MG63 (cell line): ENCODE measurements around the gene ELL2. TPM values are rescaled to one million over a fixed set of nuclear protein-coding genes. Genes with fewer than 3 reads are reported as not detected.

Experiments used
- DNase-seq: peaks from one replicate; pipeline ENCODE4 v3.0.0-alpha.2; 2020
- H3K27me3 ChIP-seq: fragments of 250-450 bp; sonication (Bioruptor Pico); 2 replicates; pipeline ENCODE4 v1.5.1; 2020; ENCODE audit warnings: mild to moderate bottlenecking, moderate library complexity
- H3K36me3 ChIP-seq: fragments of 250-450 bp; sonication (Bioruptor Pico); 2 replicates; pipeline ENCODE4 v1.5.1; 2020; ENCODE audit warnings: mild to moderate bottlenecking, moderate library complexity
- H3K4me3 ChIP-seq: fragments of 250-450 bp; sonication (Bioruptor Pico); 2 replicates; pipeline ENCODE4 v1.5.1; 2020; ENCODE audit warnings: mild to moderate bottlenecking, moderate library complexity
- H3K9me3 ChIP-seq: fragments of 250-450 bp; sonication (Bioruptor Pico); 2 replicates; pipeline ENCODE4 v1.5.1; 2020; ENCODE audit warnings: mild to moderate bottlenecking, moderate library complexity
- total RNA-seq: library from RNA; depleted of rRNA; stranded (reverse); fragments of >200 nt; shearing (Covaris generic); gene quantifications from 2 replicates; pipeline ENCODE4 v1.2.3, GENCODE V29; 2014; ENCODE audit warnings: low replicate concordance

The ELL2 gene
- total RNA-seq, 1 experiment from 2014 or later, result 126 TPM

GRCh38 chr5:95986937-95987520 lies 25.4 kb upstream of the ELL2 start:
- Histone ChIP-seq H3K9me3 (no peaks in the 10 kb centered on the region), H3K27me3 (no peaks in the 10 kb centered on the region), H3K4me3 (no peak overlapping the region)

GRCh38 chr5:95986001-95986400 lies 24.4 kb upstream of the ELL2 start:
- H3K4me3 ChIP-seq, result no peak overlapping the region
- no peaks in the 10 kb centered on the region for H3K36me3 ChIP-seq
- H3K9me3 ChIP-seq, result no peaks in the 10 kb centered on the region
- no peaks in the 10 kb centered on the region for H3K27me3 ChIP-seq
- no peak for DNase-seq

More at GRCh38 chr5:95986937-95987520, 25.4 kb upstream of the ELL2 start:
- H3K36me3 ChIP-seq, result no peaks in the 10 kb centered on the region
- DNase-seq, result no peak

- no peaks in the 10 kb centered on the region for H3K27me3 ChIP-seq
- H3K9me3 ChIP-seq, result no peaks in the 10 kb centered on the region
- DNase-seq, result no peak
- H3K36me3 ChIP-seq, result no peaks in the 10 kb centered on the region
- H3K4me3 ChIP-seq, result no peak overlapping the region
Observed at GRCh38 chr5:95985249-95985648, 23.6 kb upstream of the ELL2 start.

- no peaks in the 10 kb centered on the region for H3K27me3 ChIP-seq
- H3K9me3 ChIP-seq, result no peaks in the 10 kb centered on the region
- no peak overlapping the region for H3K4me3 ChIP-seq
- no peaks in the 10 kb centered on the region for H3K36me3 ChIP-seq
- no peak for DNase-seq
Observed at GRCh38 chr5:95984287-95984938, 22.8 kb upstream of the ELL2 start.

GRCh38 chr5:95983509-95983908 lies 21.9 kb upstream of the ELL2 start:
- no peak for DNase-seq
- Histone ChIP-seq H3K36me3 (no peaks in the 10 kb centered on the region), H3K27me3 (no peaks in the 10 kb centered on the region), H3K4me3 (no peak overlapping the region), H3K9me3 (no peaks in the 10 kb centered on the region; the same call in 1 of the 2 replicates)

GRCh38 chr5:95983080-95983479 lies 21.4 kb upstream of the ELL2 start:
- no peaks in the 10 kb centered on the region for H3K36me3 ChIP-seq
- DNase-seq, result no peak
- H3K9me3 ChIP-seq, result no peaks in the 10 kb centered on the region; the same call in 1 of the 2 replicates
- no peak overlapping the region for H3K4me3 ChIP-seq
- no peaks in the 10 kb centered on the region for H3K27me3 ChIP-seq

- DNase-seq, result no peak
- no peak overlapping the region for H3K4me3 ChIP-seq
- H3K36me3 ChIP-seq, result no peaks in the 10 kb centered on the region
- no peaks in the 10 kb centered on the region for H3K27me3 ChIP-seq
- H3K9me3 ChIP-seq, result peaks cover 12% of the 10 kb centered on the region
Observed at GRCh38 chr5:95976606-95977005, 15.0 kb upstream of the ELL2 start.

GRCh38 chr5:95975703-95976102 lies 14.1 kb upstream of the ELL2 start:
- no peak overlapping the region for H3K4me3 ChIP-seq
- H3K36me3 ChIP-seq, result no peaks in the 10 kb centered on the region; the same call in 1 of the 2 replicates
- H3K27me3 ChIP-seq, result no peaks in the 10 kb centered on the region
- H3K9me3 ChIP-seq, result peaks cover 16% of the 10 kb centered on the region
- DNase-seq, result no peak

GRCh38 chr5:95973793-95974325 lies 12.2 kb upstream of the ELL2 start:
- Histone ChIP-seq H3K36me3 (peaks cover 4% of the 10 kb centered on the region; the same call in 1 of the 2 replicates), H3K9me3 (peaks cover 24% of the 10 kb centered on the region), H3K27me3 (no peaks in the 10 kb centered on the region), H3K4me3 (no peak overlapping the region)
- DNase-seq, result no peak

- H3K36me3 ChIP-seq, result peaks cover 4% of the 10 kb centered on the region; the same call in 1 of the 2 replicates
- no peak for DNase-seq
- H3K4me3 ChIP-seq, result no peak overlapping the region
- peaks cover 24% of the 10 kb centered on the region for H3K9me3 ChIP-seq
- no peaks in the 10 kb centered on the region for H3K27me3 ChIP-seq
Observed at GRCh38 chr5:95972196-95972595, 10.5 kb upstream of the ELL2 start.

- Histone ChIP-seq H3K27me3 (no peaks in the 10 kb centered on the region), H3K4me3 (no peak overlapping the region), H3K9me3 (peaks cover 24% of the 10 kb centered on the region), H3K36me3 (peaks cover 4% of the 10 kb centered on the region; the same call in 1 of the 2 replicates)
- DNase-seq, result no peak
Observed at GRCh38 chr5:95970359-95970704, 8.7 kb upstream of the ELL2 start.

- H3K4me3 ChIP-seq, result no peak overlapping the region
- H3K27me3 ChIP-seq, result no peaks in the 10 kb centered on the region
- peaks cover 24% of the 10 kb centered on the region for H3K9me3 ChIP-seq
- peaks cover 4% of the 10 kb centered on the region; the same call in 1 of the 2 replicates for H3K36me3 ChIP-seq
- DNase-seq, result no peak
Observed at GRCh38 chr5:95969651-95970358, 8.2 kb upstream of the ELL2 start.

GRCh38 chr5:95969055-95969454 lies 7.4 kb upstream of the ELL2 start:
- H3K27me3 ChIP-seq, result no peaks in the 10 kb centered on the region

GRCh38 chr5:95967236-95967635 lies 5.6 kb upstream of the ELL2 start:
- Histone ChIP-seq H3K9me3 (peaks cover 17% of the 10 kb centered on the region), H3K4me3 (no peak overlapping the region), H3K27me3 (no peaks in the 10 kb centered on the region), H3K36me3 (peaks cover 4% of the 10 kb centered on the region; the same call in 1 of the 2 replicates)
- DNase-seq, result no peak

More at GRCh38 chr5:95969055-95969454, 7.4 kb upstream of the ELL2 start:
- Histone ChIP-seq H3K9me3 (peaks cover 24% of the 10 kb centered on the region), H3K4me3 (no peak overlapping the region), H3K36me3 (peaks cover 4% of the 10 kb centered on the region; the same call in 1 of the 2 replicates)
- no peak for DNase-seq

GRCh38 chr5:95966005-95966404 lies 4.4 kb upstream of the ELL2 start:
- peaks cover 8% of the 10 kb centered on the region for H3K9me3 ChIP-seq
- H3K27me3 ChIP-seq, result no peaks in the 10 kb centered on the region
- peaks cover 7% of the 10 kb centered on the region for H3K36me3 ChIP-seq
- H3K4me3 ChIP-seq, result no peak overlapping the region
- no peak for DNase-seq

- H3K36me3 ChIP-seq, result peaks cover 24% of the 10 kb centered on the region
- no peak for DNase-seq
- H3K9me3 ChIP-seq, result no peaks in the 10 kb centered on the region
- no peaks in the 10 kb centered on the region for H3K27me3 ChIP-seq
- no peak overlapping the region for H3K4me3 ChIP-seq
Observed at GRCh38 chr5:95963650-95964410, 2.2 kb upstream of the ELL2 start.

GRCh38 chr5:95962785-95963184 lies 1.1 kb upstream of the ELL2 start:
- Histone ChIP-seq H3K9me3 (no peaks in the 10 kb centered on the region), H3K36me3 (peaks cover 35% of the 10 kb centered on the region), H3K4me3 (peak overlapping the region; percentile 91), H3K27me3 (no peaks in the 10 kb centered on the region)
- peak; percentile 58 for DNase-seq
